GM12873 (cell line): ENCODE measurements around the gene FOXK1.

Experiments used
- CTCF ChIP-seq: IDR thresholded peaks from 2 replicates; pipeline ENCODE4 v1.5.1; 2012; ENCODE audit warnings: low read depth, mild to moderate bottlenecking, moderate library complexity, low read length, control low read depth; ENCODE audit not compliant: insufficient read depth; ENCODE audit errors: missing control alignments

FOXK1 gene

GRCh38 chr7:4789194-4790077 is 107.3 kb downstream of the FOXK1 start:
- TF ChIP-seq CTCF: no peak

GRCh38 chr7:4790078-4790465 is 108.0 kb downstream of the FOXK1 start:
- TF ChIP-seq CTCF: no peak

GRCh38 chr7:4790516-4790991 is 108.5 kb downstream of the FOXK1 start:
- TF ChIP-seq CTCF: no peak

DNA sequence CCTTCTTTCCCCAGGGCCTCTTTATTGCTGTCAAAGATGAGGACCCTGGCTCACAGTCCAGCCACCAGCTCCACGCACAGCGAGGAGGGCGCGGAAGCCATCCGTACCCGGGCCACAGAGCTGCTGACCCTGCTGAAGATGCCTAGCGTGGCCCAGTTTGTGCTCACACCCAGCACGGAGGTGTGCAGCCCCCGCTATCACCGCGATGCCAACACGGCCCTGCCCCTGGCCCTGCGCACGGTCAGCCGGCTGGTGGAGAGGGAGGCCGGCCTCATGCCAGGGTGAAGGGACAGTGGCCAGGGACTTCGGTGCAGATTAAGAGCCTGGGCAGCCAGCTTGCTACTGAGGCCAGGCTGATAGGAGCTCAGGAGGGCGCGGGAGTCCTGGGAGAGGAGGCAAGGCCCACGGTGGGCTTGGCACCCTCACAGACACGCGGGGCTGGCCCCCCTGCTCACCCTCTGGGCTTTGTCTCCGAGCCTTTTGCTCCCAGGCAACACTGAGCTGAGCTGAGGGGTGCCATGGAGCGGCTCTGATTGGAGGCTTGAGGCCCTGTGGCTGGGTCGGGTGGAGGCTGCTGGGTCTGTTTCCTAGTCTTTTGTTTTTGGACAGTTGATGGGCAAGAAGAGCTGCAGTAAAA is 109.1 kb downstream of the FOXK1 start:
- TF ChIP-seq CTCF: no peak

GRCh38 chr7:4791738-4792536 is 109.8 kb downstream of the FOXK1 start:
- peak; percentile 29 for TF ChIP-seq CTCF

GRCh38 chr7:4792537-4793126 is 110.5 kb downstream of the FOXK1 start:
- TF ChIP-seq CTCF: no peak
